ENCODE measurements around the gene NCAPG2. TPM values are rescaled to one million over a fixed set of nuclear protein-coding genes. Genes with fewer than 3 reads are reported as not detected.

The NCAPG2 gene
- total and polyA plus RNA-seq, 10 of the 15 experiments (the other 5 are each of a cell fraction or from before 2014, with no cell fraction given): 11.2 to 78.2 (median 49.2) TPM

DNA sequence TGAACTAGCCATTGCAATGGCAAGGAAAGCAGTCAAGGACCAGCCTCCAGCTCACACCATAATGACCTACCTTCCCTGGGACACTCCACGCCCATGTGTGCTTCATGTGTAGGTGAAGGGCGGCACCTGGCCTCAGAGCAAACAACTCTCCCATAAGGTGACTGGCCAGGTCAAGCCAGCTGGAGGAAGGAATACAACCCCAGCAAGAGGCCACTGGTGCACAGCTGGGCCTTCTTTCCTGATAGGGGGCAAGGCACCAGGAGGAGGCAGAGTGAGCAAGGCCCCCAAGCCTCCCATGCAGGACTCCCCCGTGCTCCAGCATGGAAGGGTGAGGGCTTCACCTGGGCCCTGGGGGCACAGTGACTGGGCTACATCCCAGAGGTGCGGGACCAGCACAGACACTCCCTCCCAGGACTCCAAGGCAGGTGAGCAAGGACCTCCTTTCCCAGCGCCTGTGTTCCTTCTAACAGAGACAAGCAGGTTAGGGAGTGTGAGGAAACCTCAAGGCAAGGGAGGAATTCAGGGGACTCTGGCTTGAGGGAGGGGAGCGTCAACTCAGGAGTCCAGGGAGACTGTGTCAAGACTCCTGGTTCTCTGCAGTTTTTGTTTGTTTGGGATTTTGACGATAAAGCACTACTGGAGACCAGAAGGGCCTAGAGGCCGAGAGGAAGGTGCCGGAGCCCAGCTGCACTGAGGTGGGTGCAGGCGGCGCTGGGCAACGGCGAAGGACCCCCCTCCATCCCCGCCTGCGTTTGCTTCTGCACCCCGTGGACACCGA lies 118.7 kb downstream of the NCAPG2 start:
- no peak overlapping the region for H3K9ac ChIP-seq (ENCODE audit: control insufficient read depth, insufficient read depth, low read length)
- BruUV-seq (replicated peaks): no TSS peak
- SMC1A ChIA-PET (ENCODE audit: uncharacterized antibody, unreplicated experiment): no interaction called here
- TF ChIP-seq, protein P1, sequence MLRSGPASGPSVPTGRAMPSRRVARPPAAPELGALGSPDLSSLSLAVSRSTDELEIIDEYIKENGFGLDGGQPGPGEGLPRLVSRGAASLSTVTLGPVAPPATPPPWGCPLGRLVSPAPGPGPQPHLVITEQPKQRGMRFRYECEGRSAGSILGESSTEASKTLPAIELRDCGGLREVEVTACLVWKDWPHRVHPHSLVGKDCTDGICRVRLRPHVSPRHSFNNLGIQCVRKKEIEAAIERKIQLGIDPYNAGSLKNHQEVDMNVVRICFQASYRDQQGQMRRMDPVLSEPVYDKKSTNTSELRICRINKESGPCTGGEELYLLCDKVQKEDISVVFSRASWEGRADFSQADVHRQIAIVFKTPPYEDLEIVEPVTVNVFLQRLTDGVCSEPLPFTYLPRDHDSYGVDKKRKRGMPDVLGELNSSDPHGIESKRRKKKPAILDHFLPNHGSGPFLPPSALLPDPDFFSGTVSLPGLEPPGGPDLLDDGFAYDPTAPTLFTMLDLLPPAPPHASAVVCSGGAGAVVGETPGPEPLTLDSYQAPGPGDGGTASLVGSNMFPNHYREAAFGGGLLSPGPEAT (IDR thresholded peaks at IDR 0.05; ENCODE audit: low read depth): no peak
- TF ChIP-seq YY1 (IDR thresholded peaks at IDR 0.05; ENCODE audit: low read depth, low read length): no peak
- TF ChIP-seq RAD21 (IDR thresholded peaks at IDR 0.05; ENCODE audit: insufficient read depth, low read depth, low read length): no peak
- TF ChIP-seq BACH1 (IDR thresholded peaks at IDR 0.05; ENCODE audit: borderline replicate concordance): no peak
- TF ChIP-seq, protein P2, sequence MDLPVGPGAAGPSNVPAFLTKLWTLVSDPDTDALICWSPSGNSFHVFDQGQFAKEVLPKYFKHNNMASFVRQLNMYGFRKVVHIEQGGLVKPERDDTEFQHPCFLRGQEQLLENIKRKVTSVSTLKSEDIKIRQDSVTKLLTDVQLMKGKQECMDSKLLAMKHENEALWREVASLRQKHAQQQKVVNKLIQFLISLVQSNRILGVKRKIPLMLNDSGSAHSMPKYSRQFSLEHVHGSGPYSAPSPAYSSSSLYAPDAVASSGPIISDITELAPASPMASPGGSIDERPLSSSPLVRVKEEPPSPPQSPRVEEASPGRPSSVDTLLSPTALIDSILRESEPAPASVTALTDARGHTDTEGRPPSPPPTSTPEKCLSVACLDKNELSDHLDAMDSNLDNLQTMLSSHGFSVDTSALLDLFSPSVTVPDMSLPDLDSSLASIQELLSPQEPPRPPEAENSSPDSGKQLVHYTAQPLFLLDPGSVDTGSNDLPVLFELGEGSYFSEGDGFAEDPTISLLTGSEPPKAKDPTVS (IDR thresholded peaks at IDR 0.05; ENCODE audit: low read depth, low read length): no peak
- TF ChIP-seq, protein P3, sequence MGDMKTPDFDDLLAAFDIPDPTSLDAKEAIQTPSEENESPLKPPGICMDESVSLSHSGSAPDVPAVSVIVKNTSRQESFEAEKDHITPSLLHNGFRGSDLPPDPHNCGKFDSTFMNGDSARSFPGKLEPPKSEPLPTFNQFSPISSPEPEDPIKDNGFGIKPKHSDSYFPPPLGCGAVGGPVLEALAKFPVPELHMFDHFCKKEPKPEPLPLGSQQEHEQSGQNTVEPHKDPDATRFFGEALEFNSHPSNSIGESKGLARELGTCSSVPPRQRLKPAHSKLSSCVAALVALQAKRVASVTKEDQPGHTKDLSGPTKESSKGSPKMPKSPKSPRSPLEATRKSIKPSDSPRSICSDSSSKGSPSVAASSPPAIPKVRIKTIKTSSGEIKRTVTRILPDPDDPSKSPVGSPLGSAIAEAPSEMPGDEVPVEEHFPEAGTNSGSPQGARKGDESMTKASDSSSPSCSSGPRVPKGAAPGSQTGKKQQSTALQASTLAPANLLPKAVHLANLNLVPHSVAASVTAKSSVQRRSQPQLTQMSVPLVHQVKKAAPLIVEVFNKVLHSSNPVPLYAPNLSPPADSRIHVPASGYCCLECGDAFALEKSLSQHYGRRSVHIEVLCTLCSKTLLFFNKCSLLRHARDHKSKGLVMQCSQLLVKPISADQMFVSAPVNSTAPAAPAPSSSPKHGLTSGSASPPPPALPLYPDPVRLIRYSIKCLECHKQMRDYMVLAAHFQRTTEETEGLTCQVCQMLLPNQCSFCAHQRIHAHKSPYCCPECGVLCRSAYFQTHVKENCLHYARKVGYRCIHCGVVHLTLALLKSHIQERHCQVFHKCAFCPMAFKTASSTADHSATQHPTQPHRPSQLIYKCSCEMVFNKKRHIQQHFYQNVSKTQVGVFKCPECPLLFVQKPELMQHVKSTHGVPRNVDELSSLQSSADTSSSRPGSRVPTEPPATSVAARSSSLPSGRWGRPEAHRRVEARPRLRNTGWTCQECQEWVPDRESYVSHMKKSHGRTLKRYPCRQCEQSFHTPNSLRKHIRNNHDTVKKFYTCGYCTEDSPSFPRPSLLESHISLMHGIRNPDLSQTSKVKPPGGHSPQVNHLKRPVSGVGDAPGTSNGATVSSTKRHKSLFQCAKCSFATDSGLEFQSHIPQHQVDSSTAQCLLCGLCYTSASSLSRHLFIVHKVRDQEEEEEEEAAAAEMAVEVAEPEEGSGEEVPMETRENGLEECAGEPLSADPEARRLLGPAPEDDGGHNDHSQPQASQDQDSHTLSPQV (IDR thresholded peaks at IDR 0.05): no peak
- TF ChIP-seq SP1 (IDR thresholded peaks at IDR 0.05; ENCODE audit: low read depth, low read length): no peak
- no peak for TF ChIP-seq NFXL1 (IDR thresholded peaks at IDR 0.05; ENCODE audit: borderline replicate concordance)
- TF ChIP-seq, protein P4, sequence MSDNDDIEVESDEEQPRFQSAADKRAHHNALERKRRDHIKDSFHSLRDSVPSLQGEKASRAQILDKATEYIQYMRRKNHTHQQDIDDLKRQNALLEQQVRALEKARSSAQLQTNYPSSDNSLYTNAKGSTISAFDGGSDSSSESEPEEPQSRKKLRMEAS (IDR thresholded peaks at IDR 0.05; ENCODE audit: low read depth, low read length): no peak
- no peak for TF ChIP-seq IKZF1 (conservative IDR thresholded peaks at IDR 0.05)
- TF ChIP-seq SUZ12 (IDR thresholded peaks at IDR 0.05; ENCODE audit: unreplicated experiment): no peak
- TF ChIP-seq, protein P5, sequence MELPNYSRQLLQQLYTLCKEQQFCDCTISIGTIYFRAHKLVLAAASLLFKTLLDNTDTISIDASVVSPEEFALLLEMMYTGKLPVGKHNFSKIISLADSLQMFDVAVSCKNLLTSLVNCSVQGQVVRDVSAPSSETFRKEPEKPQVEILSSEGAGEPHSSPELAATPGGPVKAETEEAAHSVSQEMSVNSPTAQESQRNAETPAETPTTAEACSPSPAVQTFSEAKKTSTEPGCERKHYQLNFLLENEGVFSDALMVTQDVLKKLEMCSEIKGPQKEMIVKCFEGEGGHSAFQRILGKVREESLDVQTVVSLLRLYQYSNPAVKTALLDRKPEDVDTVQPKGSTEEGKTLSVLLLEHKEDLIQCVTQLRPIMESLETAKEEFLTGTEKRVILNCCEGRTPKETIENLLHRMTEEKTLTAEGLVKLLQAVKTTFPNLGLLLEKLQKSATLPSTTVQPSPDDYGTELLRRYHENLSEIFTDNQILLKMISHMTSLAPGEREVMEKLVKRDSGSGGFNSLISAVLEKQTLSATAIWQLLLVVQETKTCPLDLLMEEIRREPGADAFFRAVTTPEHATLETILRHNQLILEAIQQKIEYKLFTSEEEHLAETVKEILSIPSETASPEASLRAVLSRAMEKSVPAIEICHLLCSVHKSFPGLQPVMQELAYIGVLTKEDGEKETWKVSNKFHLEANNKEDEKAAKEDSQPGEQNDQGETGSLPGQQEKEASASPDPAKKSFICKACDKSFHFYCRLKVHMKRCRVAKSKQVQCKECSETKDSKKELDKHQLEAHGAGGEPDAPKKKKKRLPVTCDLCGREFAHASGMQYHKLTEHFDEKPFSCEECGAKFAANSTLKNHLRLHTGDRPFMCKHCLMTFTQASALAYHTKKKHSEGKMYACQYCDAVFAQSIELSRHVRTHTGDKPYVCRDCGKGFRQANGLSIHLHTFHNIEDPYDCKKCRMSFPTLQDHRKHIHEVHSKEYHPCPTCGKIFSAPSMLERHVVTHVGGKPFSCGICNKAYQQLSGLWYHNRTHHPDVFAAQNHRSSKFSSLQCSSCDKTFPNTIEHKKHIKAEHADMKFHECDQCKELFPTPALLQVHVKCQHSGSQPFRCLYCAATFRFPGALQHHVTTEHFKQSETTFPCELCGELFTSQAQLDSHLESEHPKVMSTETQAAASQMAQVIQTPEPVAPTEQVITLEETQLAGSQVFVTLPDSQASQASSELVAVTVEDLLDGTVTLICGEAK (IDR thresholded peaks at IDR 0.05; ENCODE audit: borderline replicate concordance): no peak

More for the DNA sequence above, 118.7 kb downstream of the NCAPG2 start:
- ChIA-PET RAD21 (ENCODE audit: unreplicated experiment) (no interaction called here), POLR2A (no interaction called here), CTCF (no interaction called here)
- in situ Hi-C loops (cut with MboI): no loop called here
- no peak for FAIRE-seq
- ATAC-seq: no peak
- Histone ChIP-seq H4K20me1 (ENCODE audit: control insufficient read depth, insufficient read depth) (no peaks in the 10 kb centered on the region), H3K4me2 (ENCODE audit: control insufficient read depth, insufficient read depth) (no peak overlapping the region), H3K9me3 (replicated peaks; ENCODE audit: control insufficient read depth, insufficient read depth, low read length) (no peaks in the 10 kb centered on the region), H2AFZ (ENCODE audit: control insufficient read depth, low read depth, low read length) (no peak overlapping the region), H3K27ac (ENCODE audit: control insufficient read depth, insufficient read depth) (no peak overlapping the region), H3K36me3 (ENCODE audit: control insufficient read depth in 2 of 2, insufficient read depth in 2 of 2, low read length in 1 of 2) (no peaks in the 10 kb centered on the region), H3K4me3 (no peak overlapping the region), H3K27me3 (replicated peaks in 1 of 2; ENCODE audit: control insufficient read depth in 2 of 2, insufficient read depth in 2 of 2, low read length in 1 of 2) (no peaks in the 10 kb centered on the region), H3K4me1 (ENCODE audit: control insufficient read depth, insufficient read depth, low read length) (no peaks in the 10 kb centered on the region), H3K79me2 (ENCODE audit: control insufficient read depth, insufficient read depth, low read length) (no peaks in the 10 kb centered on the region)
- intact Hi-C loops (cut with micrococcal nuclease; ENCODE audit: unreplicated experiment): no loop called here
- WGBS (ENCODE audit: insufficient coverage, insufficient replicate concordance, low lambda C conversion rate, missing lambda C conversion rate): 66% methylated on average over 17 of the region's 17 CpGs
- no peak for DNase-seq (ENCODE audit: low read depth, low spot score)
